ENCODE results near the gene CTSW.

GRCh38 chr11:65860278-65861164 is 19.1 kb upstream of the CTSW start, which contains the start of gene MUS81:
- TF ChIP-seq NR3C1 (IDR thresholded peaks at IDR 0.05) (no peak), CTCF (IDR thresholded peaks at IDR 0.05) (peak; percentile 85), PHF8 (IDR thresholded peaks at IDR 0.05; ENCODE audit: borderline replicate concordance, low read depth) (peak; percentile 75), MYC (IDR thresholded peaks at IDR 0.05; ENCODE audit: borderline replicate concordance, low read length) (peak; percentile 22; the same call in 1 of the 2 replicates), EP300 (IDR thresholded peaks at IDR 0.05) (no peak)
